Upper lobe of left lung (tissue), 6 donors: ENCODE measurements around the gene RAPGEFL1. TPM values are rescaled to one million over a fixed set of nuclear protein-coding genes. Genes with fewer than 3 reads are reported as not detected.
A peak's percentile ranks its signal among the peaks of the same experiment; 100 is the strongest.
"Not testable (repeated sequence)": the region's sequence is repeated elsewhere in the genome, so short reads cannot be mapped to it uniquely, and the experiment has no call there.

ENCODE experiments used
- ATAC-seq, 2 donors: fragments of 200-7000 bp; cut with Tn5 transposase; one replicate each; pipeline ENCODE4 v1.9.1; 2022; ENCODE audit warnings: mild to moderate bottlenecking in 2 of 2, moderate library complexity in 2 of 2; ENCODE audit not compliant: low FRiP score in 2 of 2
- DNase-seq, 2 donors: peaks; one replicate each; pipeline ENCODE4 v3.0.0-alpha.2; 2019 to 2020
- H3K27ac ChIP-seq, 4 donors: fragments of 200-600 bp; sonication (generic); one replicate each; pipeline ENCODE4 v1.5.1; 2016 to 2019
- H3K27me3 ChIP-seq, 4 donors: fragments of 200-600 bp; sonication (generic); one replicate each; pipeline ENCODE4 v1.5.1; 2017 to 2019
- H3K36me3 ChIP-seq, 4 donors: fragments of 200-600 bp; sonication (generic); one replicate each; pipeline ENCODE4 v1.5.1; 2016 to 2019
- H3K4me1 ChIP-seq, 4 donors: fragments of 200-600 bp; sonication (generic); one replicate each; pipeline ENCODE4 v1.5.1; 2018 to 2019
- H3K4me3 ChIP-seq, 4 donors: fragments of 200-600 bp; sonication (generic); one replicate each; pipeline ENCODE4 v1.5.1; 2017 to 2019; ENCODE audit warnings: mild to moderate bottlenecking in 2 of 4, moderate library complexity in 1 of 4
- H3K9me3 ChIP-seq, 4 donors: fragments of 200-600 bp; sonication (generic); one replicate each; pipeline ENCODE4 v1.5.1; 2018 to 2019
- CTCF ChIP-seq, 6 experiments: fragments of 450-650 bp in 4 of 6; fragments of 200-600 bp in 2 of 6; sonication (generic) in 2 of 6; IDR thresholded peaks; one replicate each; pipeline ENCODE4 v1.5.1; 2016 to 2019; ENCODE audit warnings: antibody characterized with exemption in 6 of 6
- EP300 ChIP-seq, 4 donors: sonication (generic); formaldehyde crosslinking; IDR thresholded peaks; one replicate each; pipeline ENCODE4 v1.5.1; 2017; ENCODE audit warnings: antibody characterized with exemption in 4 of 4, control low read depth in 2 of 4
- POLR2A ChIP-seq, 4 donors: fragments of 450-650 bp; IDR thresholded peaks; one replicate each; pipeline ENCODE4 v1.5.1; 2016 to 2017; ENCODE audit warnings: antibody characterized with exemption in 4 of 4, mild to moderate bottlenecking in 2 of 4
- POLR2AphosphoS5 ChIP-seq, 2 donors: sonication (generic); formaldehyde crosslinking; IDR thresholded peaks; one replicate each; pipeline ENCODE4 v1.5.1; 2017; ENCODE audit warnings: antibody characterized with exemption in 2 of 2
- WGBS, 2 donors: methylation state at CpG; one replicate each; pipeline ENCODE4 v1.1.5; 2017 to 2018; 5-methylcytosine and 5-hydroxymethylcytosine counted together
- total RNA-seq, 6 donors: library from RNA; depleted of rRNA in 4 of 6; stranded (reverse); fragments of >200 nt in 4 of 6; gene quantifications; one replicate each; pipeline versions ENCODE4 v1.1.0 to v1.2.1, GENCODE V29; 2016 to 2021
- donor health status: DM: no; HTN: no; CAD: no; lungs with moderate emphysema.
- donor health status: DM: no; HTN: yes; CAD: no; lungs with severe emphysema.

The RAPGEFL1 gene
- total RNA-seq, 6 donors from 2014 or later, result 7.6 to 44.0 (median 13.5) TPM

GRCh38 chr17:40198576-40198975 lies 21.3 kb downstream of the RAPGEFL1 start:
- H3K36me3 ChIP-seq, result no peaks in the 10 kb centered on the region
- H3K4me1 ChIP-seq, result peaks cover 3 to 15% (median 9%) of the 10 kb centered on the region in 4 donors
- DNase-seq (no peak), ATAC-seq (no peak)
- no peak overlapping the region for H3K4me3 ChIP-seq
- 85 to 93% methylated on average over 5 of the region's 5 CpGs for WGBS, 2 donors
- H3K9me3 ChIP-seq, result no peaks in the 10 kb centered on the region
- H3K27ac ChIP-seq, result no peak overlapping the region
- no peaks in the 10 kb centered on the region for H3K27me3 ChIP-seq
- TF ChIP-seq CTCF (IDR thresholded peaks at IDR 0.05) (no peak), POLR2AphosphoS5 (IDR thresholded peaks at IDR 0.05) (no peak), EP300 (IDR thresholded peaks at IDR 0.05) (no peak), POLR2A (IDR thresholded peaks at IDR 0.05) (no peak)

- TF ChIP-seq CTCF (IDR thresholded peaks at IDR 0.05), result no peak
- peak in 2 of 4 donors; percentile 71 to 72 for TF ChIP-seq EP300 (IDR thresholded peaks at IDR 0.05)
- TF ChIP-seq POLR2AphosphoS5 (IDR thresholded peaks at IDR 0.05), result peak; percentile 29 to 62
- Histone ChIP-seq H3K27me3 (no peaks in the 10 kb centered on the region), H3K27ac (peak overlapping the region in 3 of 4 donors; percentile 56 to 84 (median 66)), H3K4me3 (no peak overlapping the region), H3K36me3 (no peaks in the 10 kb centered on the region), H3K9me3 (no peaks in the 10 kb centered on the region), H3K4me1 (peaks cover 4 to 20% (median 12%) of the 10 kb centered on the region in 4 donors)
- no peak for ATAC-seq
- DNase-seq, result no peak
- WGBS, 2 donors, result 45 to 52% methylated on average over 4 of the region's 4 CpGs
Measured at GRCh38 chr17:40203131-40203530, 25.9 kb downstream of the RAPGEFL1 start.

GRCh38 chr17:40206193-40206592 lies 28.9 kb downstream of the RAPGEFL1 start:
- not testable (repeated sequence) for H3K4me3 ChIP-seq, H3K9me3 ChIP-seq, H3K27me3 ChIP-seq, ATAC-seq, H3K27ac ChIP-seq, H3K36me3 ChIP-seq, DNase-seq
- 76 to 82% methylated on average over 8 of the region's 8 CpGs for WGBS, 2 donors
- peaks cover 4 to 20% (median 12%) of the 10 kb centered on the region in 4 donors for H3K4me1 ChIP-seq

GRCh38 chr17:40209404-40210093 lies 32.3 kb downstream of the RAPGEFL1 start:
- H3K4me3 ChIP-seq, result no peak overlapping the region
- H3K27ac ChIP-seq, result no peak overlapping the region
- peak in 1 of 2 donors; percentile 11 for ATAC-seq
- no peaks in the 10 kb centered on the region for H3K36me3 ChIP-seq
- H3K4me1 ChIP-seq, result no peaks in the 10 kb centered on the region
- TF ChIP-seq POLR2AphosphoS5 (IDR thresholded peaks at IDR 0.05), result no peak
- TF ChIP-seq EP300 (IDR thresholded peaks at IDR 0.05), result no peak
- no peak for DNase-seq
- no peaks in the 10 kb centered on the region for H3K27me3 ChIP-seq
- 54 to 61% methylated on average over 2 of the region's 2 CpGs for WGBS, 2 donors
- no peaks in the 10 kb centered on the region for H3K9me3 ChIP-seq

- 83 to 87% methylated on average over 6 of the region's 6 CpGs for WGBS, 2 donors
- H3K27ac ChIP-seq, H3K36me3 ChIP-seq, ATAC-seq, DNase-seq, H3K27me3 ChIP-seq, H3K9me3 ChIP-seq, H3K4me1 ChIP-seq, H3K4me3 ChIP-seq: not testable (repeated sequence)
Measured at GRCh38 chr17:40213914-40214313, 36.6 kb downstream of the RAPGEFL1 start.

GRCh38 chr17:40218006-40218739 lies 40.9 kb downstream of the RAPGEFL1 start:
- DNase-seq (no peak), ATAC-seq (no peak)
- Histone ChIP-seq H3K36me3 (no peaks in the 10 kb centered on the region), H3K27me3 (no peaks in the 10 kb centered on the region), H3K4me1 (peaks cover 14 to 21% (median 14%) of the 10 kb centered on the region in 4 donors), H3K27ac (peak overlapping the region in 2 of 4 donors; percentile 96 to 97), H3K9me3 (no peaks in the 10 kb centered on the region), H3K4me3 (peak overlapping the region in 2 of 4 donors; percentile 77 to 85)
- TF ChIP-seq CTCF (IDR thresholded peaks at IDR 0.05), result no peak
- WGBS, 2 donors, result 84 to 93% methylated on average over 7 of the region's 7 CpGs
